ENCODE data around the gene CYP2B6.

DNA sequence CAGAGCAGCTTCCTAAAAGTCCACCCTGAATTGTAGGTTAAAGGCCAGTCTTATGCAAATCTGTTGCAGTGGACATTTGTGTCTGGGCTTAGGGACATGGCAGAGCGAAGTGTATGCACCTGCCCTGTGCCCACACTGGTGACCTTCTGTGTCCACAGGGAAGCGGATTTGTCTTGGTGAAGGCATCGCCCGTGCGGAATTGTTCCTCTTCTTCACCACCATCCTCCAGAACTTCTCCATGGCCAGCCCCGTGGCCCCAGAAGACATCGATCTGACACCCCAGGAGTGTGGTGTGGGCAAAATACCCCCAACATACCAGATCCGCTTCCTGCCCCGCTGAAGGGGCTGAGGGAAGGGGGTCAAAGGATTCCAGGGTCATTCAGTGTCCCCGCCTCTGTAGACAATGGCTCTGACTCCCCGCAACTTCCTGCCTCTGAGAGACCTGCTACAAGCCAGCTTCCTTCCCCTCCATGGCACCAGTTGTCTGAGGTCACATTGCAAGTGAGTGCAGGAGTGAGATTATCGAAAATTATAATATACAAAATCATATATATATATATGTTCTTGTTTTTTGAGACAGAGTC, 25.5 kb downstream of the CYP2B6 start:
- TF ChIP-seq, protein P1, sequence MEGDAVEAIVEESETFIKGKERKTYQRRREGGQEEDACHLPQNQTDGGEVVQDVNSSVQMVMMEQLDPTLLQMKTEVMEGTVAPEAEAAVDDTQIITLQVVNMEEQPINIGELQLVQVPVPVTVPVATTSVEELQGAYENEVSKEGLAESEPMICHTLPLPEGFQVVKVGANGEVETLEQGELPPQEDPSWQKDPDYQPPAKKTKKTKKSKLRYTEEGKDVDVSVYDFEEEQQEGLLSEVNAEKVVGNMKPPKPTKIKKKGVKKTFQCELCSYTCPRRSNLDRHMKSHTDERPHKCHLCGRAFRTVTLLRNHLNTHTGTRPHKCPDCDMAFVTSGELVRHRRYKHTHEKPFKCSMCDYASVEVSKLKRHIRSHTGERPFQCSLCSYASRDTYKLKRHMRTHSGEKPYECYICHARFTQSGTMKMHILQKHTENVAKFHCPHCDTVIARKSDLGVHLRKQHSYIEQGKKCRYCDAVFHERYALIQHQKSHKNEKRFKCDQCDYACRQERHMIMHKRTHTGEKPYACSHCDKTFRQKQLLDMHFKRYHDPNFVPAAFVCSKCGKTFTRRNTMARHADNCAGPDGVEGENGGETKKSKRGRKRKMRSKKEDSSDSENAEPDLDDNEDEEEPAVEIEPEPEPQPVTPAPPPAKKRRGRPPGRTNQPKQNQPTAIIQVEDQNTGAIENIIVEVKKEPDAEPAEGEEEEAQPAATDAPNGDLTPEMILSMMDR (IDR thresholded peaks at IDR 0.05; ENCODE audit: borderline replicate concordance, extremely low read depth, low read length, poor library complexity, severe bottlenecking) = no peak
- TF ChIP-seq EZH2 (IDR thresholded peaks at IDR 0.05; ENCODE audit: borderline replicate concordance, low read depth, low read length, severe bottlenecking) = no peak
